Chondrocyte (in vitro differentiated cells): ENCODE measurements around the gene CD14. TPM values are rescaled to one million over a fixed set of nuclear protein-coding genes. Genes with fewer than 3 reads are reported as not detected.
"Not testable (repeated sequence)": the region's sequence is repeated elsewhere in the genome, so short reads cannot be mapped to it uniquely, and the experiment has no call there.

Source experiments
- DNase-seq: peaks from one replicate; pipeline ENCODE4 v3.0.0; 2021; ENCODE audit warnings: mixed read lengths, low spot score
- H3K27ac Mint-ChIP-seq: one replicate; pipeline ENCODE4 v1.8.0; 2021; ENCODE audit warnings: mild to moderate bottlenecking, moderate library complexity, mixed read lengths; ENCODE audit not compliant: unreplicated experiment
- H3K27me3 Mint-ChIP-seq: 2 replicates; pipeline ENCODE4 v1.8.0; 2021; ENCODE audit warnings: low read depth, mixed read lengths
- H3K36me3 Mint-ChIP-seq: 2 replicates; pipeline ENCODE4 v1.8.0; 2021; ENCODE audit warnings: low read depth, mixed read lengths
- H3K4me1 Mint-ChIP-seq: 2 replicates; pipeline ENCODE4 v1.8.0; 2021; ENCODE audit warnings: low read depth, mild to moderate bottlenecking, mixed read lengths
- H3K4me3 Mint-ChIP-seq: one replicate; pipeline ENCODE4 v1.8.0; 2021; ENCODE audit warnings: mild to moderate bottlenecking, moderate library complexity, mixed read lengths; ENCODE audit not compliant: unreplicated experiment
- H3K9me3 Mint-ChIP-seq: 2 replicates; pipeline ENCODE4 v1.8.0; 2021; ENCODE audit warnings: low read depth, mixed read lengths
- CTCF ChIP-seq: fragments of 200-600 bp; sonication (generic); IDR thresholded peaks from 2 replicates; pipeline ENCODE4 v1.5.0; 2021; ENCODE audit warnings: antibody characterized with exemption, mild to moderate bottlenecking, moderate library complexity
- total RNA-seq: library from RNA; stranded (reverse); gene quantifications from 3 replicates; pipeline ENCODE4 v1.2.1, GENCODE V29; 2021

CD14 gene
- total RNA-seq, 1 donor from 2014 or later = not detected

GRCh38 chr5:140664030-140664358 is 31.0 kb upstream of the CD14 start:
- peaks cover 38% of the 10 kb centered on the region for H3K4me1 Mint-ChIP-seq
- no peak for DNase-seq
- peak overlapping the region; percentile 97 for H3K4me3 Mint-ChIP-seq
- H3K27me3 Mint-ChIP-seq = no peaks in the 10 kb centered on the region
- peak overlapping the region; percentile 99 for H3K27ac Mint-ChIP-seq
- H3K9me3 Mint-ChIP-seq = no peaks in the 10 kb centered on the region
- peaks cover 33% of the 10 kb centered on the region for H3K36me3 Mint-ChIP-seq
- TF ChIP-seq CTCF = no peak

- H3K9me3 Mint-ChIP-seq = not testable (repeated sequence)
Measured at GRCh38 chr5:140660371-140660770, 27.4 kb upstream of the CD14 start.

GRCh38 chr5:140658870-140659269 is 25.9 kb upstream of the CD14 start:
- Mint-ChIP-seq H3K27ac (no peak overlapping the region), H3K9me3 (no peaks in the 10 kb centered on the region), H3K4me3 (no peak overlapping the region), H3K36me3 (peaks cover 56% of the 10 kb centered on the region), H3K4me1 (peaks cover 7% of the 10 kb centered on the region), H3K27me3 (no peaks in the 10 kb centered on the region)
- no peak for TF ChIP-seq CTCF
- DNase-seq = no peak

More at GRCh38 chr5:140660371-140660770, 27.4 kb upstream of the CD14 start:
- Mint-ChIP-seq H3K4me1 (peaks cover 16% of the 10 kb centered on the region), H3K36me3 (peaks cover 44% of the 10 kb centered on the region)
- H3K27ac Mint-ChIP-seq, DNase-seq, H3K27me3 Mint-ChIP-seq, H3K4me3 Mint-ChIP-seq: not testable (repeated sequence)

GRCh38 chr5:140647042-140647419 is 14.1 kb upstream of the CD14 start:
- Mint-ChIP-seq H3K27me3 (no peaks in the 10 kb centered on the region), H3K4me1 (peaks cover 27% of the 10 kb centered on the region), H3K27ac (peak overlapping the region; percentile 98), H3K9me3 (no peaks in the 10 kb centered on the region), H3K4me3 (peak overlapping the region; percentile 89), H3K36me3 (peaks cover 14% of the 10 kb centered on the region)
- no peak for TF ChIP-seq CTCF
- no peak for DNase-seq

- H3K27me3 Mint-ChIP-seq = no peaks in the 10 kb centered on the region
- peaks cover 33% of the 10 kb centered on the region for H3K4me1 Mint-ChIP-seq
- no peak overlapping the region for H3K27ac Mint-ChIP-seq
- no peak for TF ChIP-seq CTCF
- no peaks in the 10 kb centered on the region for H3K9me3 Mint-ChIP-seq
- peaks cover 3% of the 10 kb centered on the region for H3K36me3 Mint-ChIP-seq
- DNase-seq = no peak
- no peak overlapping the region for H3K4me3 Mint-ChIP-seq
Measured at GRCh38 chr5:140642718-140643117, 9.7 kb upstream of the CD14 start.

- Mint-ChIP-seq H3K9me3 (no peaks in the 10 kb centered on the region), H3K27me3 (no peaks in the 10 kb centered on the region), H3K27ac (no peak overlapping the region), H3K4me3 (no peak overlapping the region), H3K36me3 (peaks cover 3% of the 10 kb centered on the region), H3K4me1 (peaks cover 26% of the 10 kb centered on the region)
- no peak for TF ChIP-seq CTCF
- no peak for DNase-seq
Measured at GRCh38 chr5:140641716-140642115, 8.7 kb upstream of the CD14 start.
